H1 (cell line): Measurements from ENCODE around the gene CEP250. TPM values are rescaled to one million over a fixed set of nuclear protein-coding genes. Genes with fewer than 3 reads are reported as not detected.

Source experiments
- CTCF ChIA-PET: fragments of 300-600 bp; sonication (Branson Sonifier 250); formaldehyde crosslinking; loops from one replicate; lab custom pipeline; 2021; ENCODE audit not compliant: partially characterized antibody; lab: Charles Lee
- POLR2A ChIA-PET: fragments of 300-600 bp; sonication (Branson Sonifier 250); formaldehyde crosslinking; loops from one replicate; lab custom pipeline; 2021; ENCODE audit warnings: inconsistent platforms; ENCODE audit not compliant: partially characterized antibody; lab: Charles Lee
- DNase-seq, 2 experiments: peaks; one replicate each; pipeline versions ENCODE4 v3.0.0 to v3.0.0-alpha.2; 2010 to 2022; ENCODE audit warnings: low spot score in 2 of 2, low read depth in 1 of 2, mixed read lengths in 1 of 2
- FAIRE-seq: peaks from 2 replicates; lab custom pipeline; 2011; peaks lifted over from hg19 to GRCh38; lab: Jason Lieb, UNC
- H2AFZ ChIP-seq: 2 replicates; pipeline ENCODE4 v1.8.1; 2012; ENCODE audit warnings: low read length, inconsistent platforms
- H2AK5ac ChIP-seq: 2 replicates; pipeline ENCODE4 v1.6.1; 2013; ENCODE audit warnings: low read depth, low read length
- H2BK120ac ChIP-seq: replicated peaks from 2 replicates; pipeline ENCODE3; 2013; ENCODE audit warnings: low read depth, low read length, inconsistent platforms
- H2BK12ac ChIP-seq: 2 replicates; pipeline ENCODE4 v1.6.1; 2013; ENCODE audit warnings: low read depth, low read length
- H2BK15ac ChIP-seq: 2 replicates; pipeline ENCODE4 v1.6.1; 2013; ENCODE audit warnings: low read length
- H2BK20ac ChIP-seq: 2 replicates; pipeline ENCODE4 v1.6.1; 2013; ENCODE audit warnings: low read length
- H2BK5ac ChIP-seq: 2 replicates; pipeline ENCODE4 v1.6.1; 2013; ENCODE audit warnings: low read depth, low read length
- H3K14ac ChIP-seq: 2 replicates; pipeline ENCODE4 v1.6.1; 2013; ENCODE audit warnings: inconsistent platforms; ENCODE audit not compliant: insufficient read length
- H3K18ac ChIP-seq: 2 replicates; pipeline ENCODE4 v1.6.1; 2013; ENCODE audit warnings: low read length; ENCODE audit errors: extremely low read depth
- H3K23ac ChIP-seq: 2 replicates; pipeline ENCODE4 v1.6.1; 2013; ENCODE audit warnings: inconsistent platforms; ENCODE audit not compliant: insufficient read length
- H3K23me2 ChIP-seq: 2 replicates; pipeline ENCODE4 v1.6.1; 2013; ENCODE audit warnings: low read depth, low read length
- H3K27ac ChIP-seq: 2 replicates; pipeline ENCODE4 v1.6.1; 2011; ENCODE audit warnings: low read depth, low read length, inconsistent platforms
- H3K27me3 ChIP-seq, 4 experiments: replicated peaks in 1 of 4; 1 replicate in 1 of 4; 2 replicates in 3 of 4; pipeline versions ENCODE4 v1.6.1 to v1.8.1; 2011 to 2013; ENCODE audit warnings: low read length in 3 of 4, mild to moderate bottlenecking in 3 of 4, inconsistent platforms in 2 of 4, mixed read lengths in 2 of 4, moderate library complexity in 1 of 4; ENCODE audit not compliant: control insufficient read depth in 3 of 4, insufficient read depth in 3 of 4; ENCODE audit errors: extremely low read depth in 1 of 4
- H3K36me3 ChIP-seq, 4 experiments: 2 replicates each; pipeline versions ENCODE4 v1.6.1 to v1.8.1; 2011 to 2013; ENCODE audit warnings: mild to moderate bottlenecking in 4 of 4, low read length in 3 of 4, moderate library complexity in 2 of 4, control low read depth in 1 of 4, inconsistent platforms in 1 of 4; ENCODE audit not compliant: insufficient read depth in 4 of 4, control insufficient read depth in 2 of 4
- H3K4ac ChIP-seq: replicated peaks from 2 replicates; pipeline ENCODE3; 2013; ENCODE audit warnings: low read length, low read depth, mixed read lengths, inconsistent platforms; ENCODE audit not compliant: insufficient read length
- H3K4me1 ChIP-seq, 4 experiments: replicated peaks in 1 of 4; 1 replicate in 1 of 4; 2 replicates in 3 of 4; pipeline versions ENCODE4 v1.6.1 to v1.8.1; 2011 to 2013; ENCODE audit warnings: low read length in 3 of 4, inconsistent platforms in 2 of 4, mixed read lengths in 1 of 4; ENCODE audit not compliant: insufficient read depth in 4 of 4, control insufficient read depth in 3 of 4
- H3K4me2 ChIP-seq, 2 experiments: 2 replicates each; pipeline versions ENCODE4 v1.6.1 to v1.8.1; 2011 to 2013; ENCODE audit warnings: low read depth in 2 of 2, low read length in 2 of 2, control low read depth in 1 of 2, inconsistent platforms in 1 of 2, mild to moderate bottlenecking in 1 of 2; ENCODE audit not compliant: insufficient read depth in 1 of 2
- H3K4me3 ChIP-seq, 4 experiments: fragments of 200-600, 300-600 bp in 1 of 4; sonication (generic), shearing (Covaris generic), sonication (Bioruptor Twin) in 1 of 4; 2 replicates each; pipeline versions ENCODE4 v1.5.1 to v1.8.1; 2011 to 2016; ENCODE audit warnings: low read length in 4 of 4, low read depth in 3 of 4, control low read depth in 2 of 4, inconsistent platforms in 2 of 4, mild to moderate bottlenecking in 2 of 4, mixed read lengths in 1 of 4, moderate library complexity in 1 of 4; ENCODE audit not compliant: insufficient read depth in 2 of 4; ENCODE audit errors: extremely low read depth in 1 of 4
- H3K56ac ChIP-seq: replicated peaks from 2 replicates; pipeline ENCODE3; 2013; ENCODE audit warnings: low read depth, mild to moderate bottlenecking, mixed read lengths, low read length, inconsistent platforms; ENCODE audit not compliant: insufficient read length
- H3K79me1 ChIP-seq: 2 replicates; pipeline ENCODE4 v1.6.1; 2013; ENCODE audit warnings: low read depth, low read length, control low read depth
- H3K79me2 ChIP-seq, 2 experiments: 2 replicates each; pipeline versions ENCODE4 v1.6.1 to v1.8.1; 2012 to 2013; ENCODE audit warnings: low read length in 2 of 2, mild to moderate bottlenecking in 2 of 2, inconsistent platforms in 1 of 2; ENCODE audit not compliant: insufficient read depth in 2 of 2, control insufficient read depth in 1 of 2
- H3K9ac ChIP-seq, 4 experiments: replicated peaks in 1 of 4; 1 replicate in 1 of 4; 2 replicates in 3 of 4; pipeline versions ENCODE4 v1.6.1 to v1.8.1; 2011 to 2013; ENCODE audit warnings: low read depth in 3 of 4, low read length in 3 of 4, control low read depth in 2 of 4, mild to moderate bottlenecking in 2 of 4, moderate library complexity in 2 of 4, inconsistent platforms in 1 of 4; ENCODE audit errors: extremely low read depth in 1 of 4
- H3K9me3 ChIP-seq, 2 experiments: 2 replicates each; pipeline versions ENCODE4 v1.6.1 to v1.8.1; 2012 to 2013; ENCODE audit warnings: mild to moderate bottlenecking in 2 of 2, moderate library complexity in 2 of 2, control low read depth in 1 of 2, inconsistent platforms in 1 of 2, low read depth in 1 of 2, low read length in 1 of 2, mixed read lengths in 1 of 2; ENCODE audit not compliant: insufficient read depth in 2 of 2
- H4K20me1 ChIP-seq, 2 experiments: replicated peaks in 1 of 2; 2 replicates each; pipeline versions ENCODE3 to v1.8.1; 2011 to 2013; ENCODE audit warnings: inconsistent platforms in 2 of 2, low read length in 2 of 2, mild to moderate bottlenecking in 1 of 2; ENCODE audit not compliant: insufficient read depth in 2 of 2, control insufficient read depth in 1 of 2
- H4K5ac ChIP-seq: 2 replicates; pipeline ENCODE4 v1.6.1; 2013; ENCODE audit warnings: low read length, low read depth, mixed read lengths, inconsistent platforms; ENCODE audit not compliant: insufficient read length
- H4K8ac ChIP-seq: 2 replicates; pipeline ENCODE4 v1.8.0; 2013; ENCODE audit warnings: mild to moderate bottlenecking, moderate library complexity, low read length, inconsistent platforms; ENCODE audit not compliant: insufficient read depth; ENCODE audit errors: extremely low read depth
- H4K91ac ChIP-seq: replicated peaks from 2 replicates; pipeline ENCODE3; 2013; ENCODE audit warnings: low read length, mixed read lengths, inconsistent platforms; ENCODE audit not compliant: insufficient read length
- ATF2 ChIP-seq: IDR thresholded peaks from 2 replicates; pipeline ENCODE4 v1.6.1; 2012; ENCODE audit warnings: low read length, inconsistent platforms
- BACH1 ChIP-seq: IDR thresholded peaks from 2 replicates; pipeline ENCODE4 v1.6.1; 2012; ENCODE audit warnings: low read length, improper control_type of control experiment
- CEBPB ChIP-seq: IDR thresholded peaks from 2 replicates; pipeline ENCODE4 v1.6.1; 2012; ENCODE audit warnings: low read depth, low read length
- GABPA ChIP-seq: IDR thresholded peaks from 2 replicates; pipeline ENCODE4 v1.6.1; 2011; ENCODE audit warnings: mild to moderate bottlenecking, low read length, moderate library complexity, borderline replicate concordance; ENCODE audit not compliant: insufficient read depth
- HDAC2 ChIP-seq, 2 experiments: fragments of 300-600 bp in 1 of 2; sonication (generic) in 1 of 2; IDR thresholded peaks; 2 replicates each; pipeline ENCODE4 v1.6.1; 2011 to 2012; ENCODE audit warnings: low read depth in 2 of 2, low read length in 2 of 2, mild to moderate bottlenecking in 2 of 2, moderate library complexity in 2 of 2, borderline replicate concordance in 1 of 2, inconsistent platforms in 1 of 2
- JUND ChIP-seq: IDR thresholded peaks from 2 replicates; pipeline ENCODE4 v1.6.1; 2011; ENCODE audit warnings: mild to moderate bottlenecking, improper control_type of control experiment, low read length
- KDM1A ChIP-seq: fragments of 200-600, 300-600 bp; sonication (generic); IDR thresholded peaks from 2 replicates; pipeline ENCODE4 v1.7.1; 2016; ENCODE audit warnings: mild to moderate bottlenecking, low read length, borderline replicate concordance
- PHF8 ChIP-seq: fragments of 200-600 bp; sonication (generic); conservative IDR thresholded peaks from 2 replicates; pipeline ENCODE4 v1.7.1; 2012; ENCODE audit warnings: low read depth, mild to moderate bottlenecking, inconsistent platforms, low read length, moderate library complexity
- SP1 ChIP-seq: IDR thresholded peaks from 2 replicates; pipeline ENCODE4 v1.6.1; 2011; ENCODE audit warnings: low read depth, low read length
- SP4 ChIP-seq: IDR thresholded peaks from 2 replicates; pipeline ENCODE4 v1.6.1; 2012; ENCODE audit warnings: low read length, inconsistent platforms
- SRF ChIP-seq: IDR thresholded peaks from 2 replicates; pipeline ENCODE4 v1.6.1; 2011; ENCODE audit warnings: mild to moderate bottlenecking, low read depth, low read length, moderate library complexity
- TCF12 ChIP-seq: IDR thresholded peaks from 2 replicates; pipeline ENCODE4 v1.6.1; 2011; ENCODE audit warnings: low read depth, mild to moderate bottlenecking, low read length
- WGBS, 2 experiments: shearing (Covaris generic) in 1 of 2; methylation state at CpG; one replicate each; pipeline versions ENCODE4 v1.1.6 to v1.1.7; 2013 to 2015; ENCODE audit warnings: low lambda C conversion rate in 2 of 2, mixed read lengths in 2 of 2, inconsistent platforms in 1 of 2, low coverage in 1 of 2, missing lambda C conversion rate in 1 of 2; ENCODE audit not compliant: insufficient replicate concordance in 2 of 2, insufficient coverage in 1 of 2, insufficient read length in 1 of 2; ENCODE audit errors: extremely low coverage in 1 of 2, missing lambda C conversion rate in 1 of 2; 5-methylcytosine and 5-hydroxymethylcytosine counted together
- polyA plus RNA-seq, 7 experiments: library from polyadenylated mRNA; depleted of rRNA in 3 of 7; stranded (reverse) in 5 of 7; unstranded in 2 of 7; fragments of >200 nt in 5 of 7; fragments of 200-250 nt in 2 of 7; gene quantifications; 1 replicate in 5 of 7; 2 replicates in 1 of 7; 4 replicates in 1 of 7; pipeline versions ENCODE4 v1.2.1 to v1.2.3, GENCODE V29; 2011 to 2013; ENCODE audit warnings: missing spikeins in 2 of 7, mixed read lengths in 2 of 7
- total RNA-seq: library from RNA; stranded (reverse); fragmentation: NEBNext Ultra II Directional; extraction: Animal tissue kit (Norgen Biotek cat#: 25700); gene quantifications from 2 replicates; pipeline ENCODE4 v1.2.1, GENCODE V29; 2021

The CEP250 gene
- total and polyA plus RNA-seq, 2 of the 8 experiments (the other 6 are each of a cell fraction or from before 2014, with no cell fraction given), result 2.6 to 33.7 TPM

- DNase-seq (no peak), FAIRE-seq (no peak)
- Histone ChIP-seq H4K91ac (peak overlapping the region; percentile 47), H4K8ac (no peak overlapping the region), H3K36me3 (no peaks in the 10 kb centered on the region), H3K18ac (no peak overlapping the region; the same call in 1 of the 2 replicates), H3K23me2 (peaks cover 3% of the 10 kb centered on the region), H3K4ac (no peak overlapping the region), H3K79me1 (no peaks in the 10 kb centered on the region), H3K9me3 (no peaks in the 10 kb centered on the region), H2AFZ (peak overlapping the region; percentile 91; the same call in 1 of the 2 replicates), H2BK15ac (0 out of 2 replicates have a peak overlapping the region, but pooled peaks have one; percentile 81), H4K20me1 (no peaks in the 10 kb centered on the region), H3K79me2 (no peaks in the 10 kb centered on the region), H3K27ac (no peak overlapping the region), H2BK12ac (peak overlapping the region; percentile 12; the same call in 1 of the 2 replicates), H3K9ac (no peak overlapping the region), H3K27me3 (no peaks in the 10 kb centered on the region), H3K56ac (no peak overlapping the region), H4K5ac (no peak overlapping the region), H2BK20ac (0 out of 2 replicates have a peak overlapping the region, but pooled peaks have one; percentile 61), H3K4me2 (peak overlapping the region; percentile 8 to 38; a peak in 3 of 4 replicates), H2BK5ac (0 out of 2 replicates have a peak overlapping the region, but pooled peaks have one; percentile 61), H2BK120ac (no peak overlapping the region), H3K4me1 (peaks cover 5 to 25% (median 15%) of the 10 kb centered on the region in 4 experiments), H3K14ac (no peak overlapping the region), H2AK5ac (no peak overlapping the region), H3K23ac (no peak overlapping the region), H3K4me3 (no peak overlapping the region)
- ChIA-PET POLR2A (interaction anchor here (0.8 to 2.5 kb wide), 3 partner anchors 11 to 158 kb away, joined by 3 to 13 read pairs (median 5); partner anchors contain the start of genes CEP250 and MMP24OS), CTCF (interaction anchor here (1.3 to 7.3 kb wide), 11 partner anchors 10 to 132 kb away, joined by 3 to 78 read pairs (median 5); partner anchors contain the start of gene CEP250)
- 53% methylated on average over 2 of the region's 4 CpGs; no CpG with 5 or more reads in 1 of the 2 experiments for WGBS, 2 experiments
- TF ChIP-seq KDM1A (no peak), GABPA (no peak), SP4 (no peak), TCF12 (no peak), HDAC2 (IDR thresholded peaks at IDR 0.05; ENCODE audit: borderline replicate concordance in 1 of 2, low read depth in 2 of 2, low read length in 2 of 2) (no peak), JUND (no peak), ATF2 (no peak), PHF8 (no peak), SRF (no peak), SP1 (no peak), BACH1 (no peak), CEBPB (no peak)
These were observed 19.2 kb upstream of the CEP250 start for GRCh38 chr20:35436177-35436573.
